Endothelial cell (in vitro differentiated cells): ENCODE measurements around the gene ZNF221. TPM values are rescaled to one million over a fixed set of nuclear protein-coding genes. Genes with fewer than 3 reads are reported as not detected.

Experiments used
- DNase-seq: peaks from one replicate; pipeline ENCODE4 v3.0.0; 2021; ENCODE audit warnings: low spot score
- H3K27ac Mint-ChIP-seq: one replicate; pipeline ENCODE4 v1.8.0; 2021; ENCODE audit warnings: mixed read lengths, inconsistent platforms; ENCODE audit not compliant: unreplicated experiment
- H3K27me3 Mint-ChIP-seq: one replicate; pipeline ENCODE4 v1.8.0; 2021; ENCODE audit warnings: mild to moderate bottlenecking, moderate library complexity, mixed read lengths, inconsistent platforms; ENCODE audit not compliant: unreplicated experiment
- H3K36me3 Mint-ChIP-seq: one replicate; pipeline ENCODE4 v1.8.0; 2021; ENCODE audit warnings: mild to moderate bottlenecking, low read depth, mixed read lengths, inconsistent platforms; ENCODE audit not compliant: unreplicated experiment
- H3K4me1 Mint-ChIP-seq: one replicate; pipeline ENCODE4 v1.8.0; 2021; ENCODE audit warnings: mild to moderate bottlenecking, mixed read lengths, inconsistent platforms; ENCODE audit not compliant: unreplicated experiment
- H3K4me3 Mint-ChIP-seq: one replicate; pipeline ENCODE4 v1.8.0; 2021; ENCODE audit warnings: mild to moderate bottlenecking, mixed read lengths, inconsistent platforms; ENCODE audit not compliant: unreplicated experiment
- H3K9me3 Mint-ChIP-seq: one replicate; pipeline ENCODE4 v1.8.0; 2021; ENCODE audit warnings: mixed read lengths, inconsistent platforms; ENCODE audit not compliant: unreplicated experiment
- long read RNA-seq: library from polyadenylated mRNA; unstranded; transcript quantifications from one replicate; pipeline ENCODE4 v2.0.0, GENCODE V29; 2020; ENCODE audit not compliant: unreplicated experiment
- total RNA-seq: library from RNA; stranded (reverse); fragmentation: NEBNext Ultra II Directional; extraction: Animal tissue kit (Norgen Biotek cat#: 25700); gene quantifications from one replicate; pipeline ENCODE4 v1.2.1, GENCODE V29; 2021; ENCODE audit not compliant: unreplicated experiment
- TF ChIP-seq, protein P1 (sequence below): fragments of 200-600 bp; sonication (generic); IDR thresholded peaks from one replicate; pipeline ENCODE4 v1.5.0; 2021; ENCODE audit warnings: antibody characterized with exemption; ENCODE audit not compliant: unreplicated experiment

The ZNF221 gene
- total RNA-seq: 7.3 TPM
- long read RNA-seq, partial matches to known transcripts: 0 of 1 reads
- long read RNA-seq, other reads (novel, unspliced or antisense): 0 of 1 reads

DNA sequence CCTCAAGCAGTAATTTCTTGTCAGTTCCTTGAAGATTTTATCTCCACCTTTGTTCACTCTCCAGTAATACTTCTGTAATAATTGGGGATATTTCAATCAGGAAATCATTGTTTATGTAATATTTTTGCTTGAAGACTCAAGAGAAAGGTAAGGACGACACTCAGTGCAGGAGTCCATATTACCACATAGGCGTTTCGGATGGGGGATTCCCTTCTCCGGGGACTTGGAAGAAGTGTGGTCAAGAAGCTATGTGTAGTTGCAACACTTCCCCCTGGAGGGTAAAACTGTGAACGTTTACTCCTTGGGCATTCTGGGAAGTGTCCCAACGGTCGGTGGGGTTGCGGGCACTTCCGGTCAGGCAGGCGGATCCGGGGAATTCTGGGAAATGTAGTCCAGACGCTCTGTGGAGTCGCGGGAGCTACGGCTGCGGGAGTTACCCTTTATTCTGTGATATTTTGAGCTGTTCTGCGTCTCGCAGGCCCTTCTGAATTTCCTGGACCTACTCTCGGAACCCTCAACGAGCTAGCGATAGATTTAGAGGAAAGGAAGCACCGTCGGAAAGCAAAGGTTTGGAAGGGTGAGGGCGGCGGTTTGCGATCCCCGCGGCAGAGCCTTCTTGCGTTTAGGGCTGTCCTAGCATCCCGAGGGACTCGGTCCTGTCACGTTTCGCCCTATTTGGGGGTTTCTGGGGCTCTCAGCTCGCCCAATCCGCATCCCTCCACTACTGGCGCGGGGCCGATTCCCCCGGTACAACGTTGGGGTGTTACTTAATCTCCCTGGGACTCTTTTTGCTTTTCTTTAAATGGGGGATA, at the start of gene ZNF221:
ZNF221 (plus strand) TSS at position 395 of the 812 bp plus-strand sequence. CDS start 11,499 bp downstream, outside the sequence.
- Mint-ChIP-seq H3K36me3 (peaks cover 18% of the 10 kb centered on the region), H3K27ac (peak within 1 kb of the TSS; percentile 71), H3K9me3 (peaks cover 8% of the 10 kb centered on the region), H3K27me3 (no peaks in the 10 kb centered on the region), H3K4me3 (peak within 1 kb of the TSS; percentile 99), H3K4me1 (peaks cover 5% of the 10 kb centered on the region)
- DNase-seq: peak; percentile 86
- TF ChIP-seq, protein P1, sequence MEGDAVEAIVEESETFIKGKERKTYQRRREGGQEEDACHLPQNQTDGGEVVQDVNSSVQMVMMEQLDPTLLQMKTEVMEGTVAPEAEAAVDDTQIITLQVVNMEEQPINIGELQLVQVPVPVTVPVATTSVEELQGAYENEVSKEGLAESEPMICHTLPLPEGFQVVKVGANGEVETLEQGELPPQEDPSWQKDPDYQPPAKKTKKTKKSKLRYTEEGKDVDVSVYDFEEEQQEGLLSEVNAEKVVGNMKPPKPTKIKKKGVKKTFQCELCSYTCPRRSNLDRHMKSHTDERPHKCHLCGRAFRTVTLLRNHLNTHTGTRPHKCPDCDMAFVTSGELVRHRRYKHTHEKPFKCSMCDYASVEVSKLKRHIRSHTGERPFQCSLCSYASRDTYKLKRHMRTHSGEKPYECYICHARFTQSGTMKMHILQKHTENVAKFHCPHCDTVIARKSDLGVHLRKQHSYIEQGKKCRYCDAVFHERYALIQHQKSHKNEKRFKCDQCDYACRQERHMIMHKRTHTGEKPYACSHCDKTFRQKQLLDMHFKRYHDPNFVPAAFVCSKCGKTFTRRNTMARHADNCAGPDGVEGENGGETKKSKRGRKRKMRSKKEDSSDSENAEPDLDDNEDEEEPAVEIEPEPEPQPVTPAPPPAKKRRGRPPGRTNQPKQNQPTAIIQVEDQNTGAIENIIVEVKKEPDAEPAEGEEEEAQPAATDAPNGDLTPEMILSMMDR: no peak

DNA sequence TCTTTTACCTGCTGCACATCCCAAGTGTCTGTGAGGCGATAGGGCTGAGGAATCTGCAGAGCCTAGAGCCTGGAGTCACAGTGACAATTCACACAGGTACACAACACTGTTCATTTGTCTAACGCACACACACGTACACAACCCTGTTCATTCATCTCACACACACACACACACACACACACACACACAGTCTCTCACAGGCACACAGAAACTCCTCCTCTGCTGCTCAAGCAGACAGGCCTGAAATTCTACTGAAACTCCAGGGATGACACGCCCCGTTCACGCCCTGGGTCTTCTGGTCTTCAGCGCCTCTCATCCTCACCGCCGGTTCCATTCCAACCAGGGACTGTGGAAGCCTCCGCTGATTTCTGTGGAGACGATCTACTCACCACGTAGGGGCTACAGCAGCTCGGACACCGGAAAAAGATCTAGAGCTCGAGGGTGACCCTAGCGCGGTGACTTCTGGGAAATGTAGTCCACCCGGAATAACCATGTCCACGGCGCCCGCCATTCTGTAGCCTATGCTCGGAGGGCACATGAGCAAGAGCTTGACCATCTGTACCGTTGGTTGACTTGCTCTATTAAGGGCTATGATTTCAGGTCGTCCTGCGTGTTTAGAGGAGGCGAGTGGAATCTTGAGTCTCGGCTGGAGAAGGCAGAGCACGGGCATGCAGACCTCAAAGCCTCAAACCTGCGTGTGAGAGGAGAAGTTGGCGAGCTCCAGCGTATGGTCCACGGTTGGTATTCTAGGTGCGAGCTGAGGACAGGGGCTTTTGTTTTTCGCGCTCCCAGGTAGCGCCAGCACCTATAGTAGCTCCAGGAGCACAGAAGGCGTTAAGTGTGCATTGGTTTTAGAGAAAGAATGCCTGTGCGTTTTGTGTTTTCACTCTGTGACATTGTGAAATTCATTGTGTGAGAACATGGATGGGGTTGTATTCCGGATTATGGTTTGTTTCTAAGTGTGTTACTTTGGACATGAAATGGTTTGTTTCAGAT, 49.3 kb upstream of the ZNF221 start:
- Mint-ChIP-seq H3K27ac (peak overlapping the region; percentile 58), H3K36me3 (peaks cover 22% of the 10 kb centered on the region), H3K9me3 (peaks cover 17% of the 10 kb centered on the region), H3K4me1 (peaks cover 11% of the 10 kb centered on the region), H3K4me3 (peak overlapping the region; percentile 95), H3K27me3 (peaks cover 4% of the 10 kb centered on the region)
- TF ChIP-seq, protein P1: no peak
- DNase-seq: peak; percentile 65

DNA sequence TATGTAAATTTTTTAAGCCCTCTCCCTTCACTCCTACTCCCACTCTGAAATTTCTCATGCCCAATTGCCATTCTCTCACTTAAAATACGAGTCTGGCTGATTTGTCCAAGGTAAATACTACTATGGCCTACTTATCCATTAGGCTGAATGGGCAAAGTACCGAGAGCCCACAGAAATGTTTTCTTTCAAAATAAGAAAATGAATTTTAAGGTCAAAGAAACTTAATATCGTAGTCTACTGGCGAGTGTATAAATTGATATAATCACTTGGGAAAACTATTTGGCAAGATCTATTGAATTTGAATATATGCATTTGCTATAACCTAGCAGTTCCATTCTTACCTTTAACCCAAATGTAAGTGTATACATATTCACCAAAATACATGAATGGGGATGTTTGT, 48.6 kb upstream of the ZNF221 start:
- H3K27me3 Mint-ChIP-seq: peaks cover 4% of the 10 kb centered on the region
- peaks cover 17% of the 10 kb centered on the region for H3K9me3 Mint-ChIP-seq
- H3K4me3 Mint-ChIP-seq: peak overlapping the region; percentile 95
- TF ChIP-seq, protein P1: no peak
- H3K4me1 Mint-ChIP-seq: peaks cover 11% of the 10 kb centered on the region
- H3K27ac Mint-ChIP-seq: peak overlapping the region; percentile 46
- H3K36me3 Mint-ChIP-seq: peaks cover 22% of the 10 kb centered on the region
- no peak for DNase-seq

DNA sequence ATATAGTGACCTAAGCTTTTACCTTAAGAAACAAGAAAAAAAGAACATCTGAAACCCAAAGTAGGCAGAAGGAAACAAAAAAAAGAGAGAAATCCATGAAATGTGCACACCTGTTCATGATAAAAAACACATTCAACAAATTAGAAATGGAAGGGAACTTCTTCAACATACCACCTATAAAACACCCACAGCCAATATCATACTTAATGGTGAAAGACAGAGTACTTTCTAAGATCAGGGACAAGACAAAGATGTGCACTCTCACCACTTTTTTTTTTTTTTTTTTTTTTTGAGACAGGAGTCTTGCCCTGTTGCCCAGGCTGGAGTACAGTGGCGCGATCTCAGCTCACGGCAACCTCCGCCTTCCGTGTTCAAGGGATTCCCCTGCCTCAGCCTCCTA, 45.1 kb upstream of the ZNF221 start:
- no peak for DNase-seq
- no peak overlapping the region for H3K4me3 Mint-ChIP-seq
- no peak overlapping the region for H3K27ac Mint-ChIP-seq
- peaks cover 17% of the 10 kb centered on the region for H3K9me3 Mint-ChIP-seq
- TF ChIP-seq, protein P1: no peak
- H3K27me3 Mint-ChIP-seq: peaks cover 2% of the 10 kb centered on the region
- H3K4me1 Mint-ChIP-seq: peaks cover 10% of the 10 kb centered on the region
- peaks cover 14% of the 10 kb centered on the region for H3K36me3 Mint-ChIP-seq
